Activated naive CD4-positive, alpha-beta T cell treated with anti-CD3 and anti-CD28 coated beads, Interleukin-2, amount 50 U/mL, for 24 hours (primary cell): Measurements from ENCODE around the gene KRTAP9-8.

Source experiments
- H3K27ac Mint-ChIP-seq: one replicate; pipeline ENCODE4 v1.8.0; 2021; ENCODE audit warnings: mild to moderate bottlenecking, mixed read lengths
- H3K27me3 Mint-ChIP-seq: one replicate; pipeline ENCODE4 v1.8.0; 2021; ENCODE audit warnings: mixed read lengths
- H3K36me3 Mint-ChIP-seq: one replicate; pipeline ENCODE4 v1.8.0; 2021; ENCODE audit warnings: mixed read lengths
- H3K4me1 Mint-ChIP-seq: one replicate; pipeline ENCODE4 v1.8.0; 2021; ENCODE audit warnings: mixed read lengths
- H3K4me3 Mint-ChIP-seq: one replicate; pipeline ENCODE4 v1.8.0; 2021; ENCODE audit warnings: mild to moderate bottlenecking, mixed read lengths
- H3K9me3 Mint-ChIP-seq: one replicate; pipeline ENCODE4 v1.8.0; 2021; ENCODE audit warnings: mixed read lengths

Gene KRTAP9-8

DNA sequence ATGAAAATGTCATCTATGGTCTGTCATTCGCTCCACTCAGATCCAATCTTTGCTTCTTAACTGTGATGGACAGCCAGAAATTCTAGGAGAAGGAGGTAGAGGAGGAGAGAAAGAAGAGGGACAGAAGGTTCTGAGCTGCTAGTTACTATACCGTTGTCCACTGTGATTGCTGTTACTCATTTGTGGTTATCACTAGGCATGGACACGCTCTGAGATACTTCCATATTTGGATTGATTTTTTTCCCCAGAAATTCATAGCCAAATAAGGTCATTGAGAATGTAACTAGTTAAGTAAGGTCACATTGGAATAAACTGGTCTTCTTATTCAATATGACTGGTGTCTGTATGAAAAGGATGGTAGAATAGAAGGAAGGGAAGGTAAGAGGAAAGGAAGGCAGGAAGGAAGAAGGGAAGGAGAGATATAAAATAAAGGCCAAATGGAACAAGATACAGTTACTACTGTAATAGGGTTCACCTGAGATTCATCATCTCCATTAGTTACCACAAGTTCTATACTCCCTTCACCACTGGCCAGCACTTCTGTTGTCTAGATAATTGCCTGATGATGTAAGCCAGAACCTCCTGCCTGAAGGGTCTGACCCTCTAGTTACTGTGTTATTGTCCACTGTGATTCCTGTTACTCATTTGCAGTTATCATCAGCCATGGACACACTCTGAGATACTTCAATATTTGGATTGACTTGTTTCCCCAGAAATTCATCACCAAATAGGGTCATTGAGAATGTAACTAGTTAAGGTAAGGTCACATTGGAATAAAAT is 40.6 kb downstream of the KRTAP9-8 start:
- Mint-ChIP-seq H3K36me3 (no peaks in the 10 kb centered on the region), H3K4me1 (peaks cover 3% of the 10 kb centered on the region), H3K27ac (no peak overlapping the region), H3K27me3 (no peaks in the 10 kb centered on the region), H3K9me3 (no peaks in the 10 kb centered on the region), H3K4me3 (no peak overlapping the region)

DNA sequence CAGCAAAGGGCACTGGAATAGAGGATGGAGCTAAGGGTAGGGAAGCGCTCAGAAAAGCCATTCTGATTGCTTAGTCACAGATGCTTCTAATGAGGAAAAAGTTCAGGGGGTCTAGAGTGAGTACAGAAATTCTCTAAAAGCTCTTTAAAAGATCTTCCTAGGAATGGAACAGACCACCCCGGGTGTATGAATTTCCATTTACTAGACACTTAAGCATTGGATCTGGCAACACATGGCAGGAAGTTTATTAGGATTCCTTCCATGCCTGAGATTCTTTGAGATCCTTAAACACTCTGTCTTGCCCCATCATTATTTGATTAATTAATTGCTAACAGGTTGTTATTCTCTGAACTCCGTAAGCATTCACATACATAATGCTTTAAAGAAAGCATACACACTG is 46.2 kb downstream of the KRTAP9-8 start:
- H3K4me1 Mint-ChIP-seq = peaks cover 24% of the 10 kb centered on the region
- no peak overlapping the region for H3K27ac Mint-ChIP-seq
- no peak overlapping the region for H3K4me3 Mint-ChIP-seq
- no peaks in the 10 kb centered on the region for H3K9me3 Mint-ChIP-seq
- no peaks in the 10 kb centered on the region for H3K27me3 Mint-ChIP-seq
- no peaks in the 10 kb centered on the region for H3K36me3 Mint-ChIP-seq

DNA sequence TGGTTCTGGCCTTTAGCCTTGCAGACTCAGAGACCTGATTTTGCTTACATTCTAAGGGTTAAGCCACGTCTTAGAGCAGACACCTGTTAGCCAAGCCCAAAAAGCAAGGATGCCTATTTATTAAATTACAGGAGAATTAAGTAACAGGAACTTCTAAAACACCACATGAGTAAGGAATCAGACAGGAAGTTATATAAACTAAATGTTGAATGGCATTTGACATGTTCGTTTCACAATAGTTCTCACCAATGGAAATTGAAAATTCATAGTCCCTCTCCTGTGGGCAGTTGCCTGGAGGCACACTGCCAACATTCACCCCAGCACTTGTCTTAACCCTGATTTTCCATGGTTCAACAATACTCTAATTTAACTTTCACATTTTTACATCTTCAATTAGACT is 46.7 kb downstream of the KRTAP9-8 start:
- H3K4me3 Mint-ChIP-seq = no peak overlapping the region
- peaks cover 24% of the 10 kb centered on the region for H3K4me1 Mint-ChIP-seq
- no peaks in the 10 kb centered on the region for H3K9me3 Mint-ChIP-seq
- H3K27me3 Mint-ChIP-seq = no peaks in the 10 kb centered on the region
- H3K27ac Mint-ChIP-seq = peak overlapping the region; percentile 15
- no peaks in the 10 kb centered on the region for H3K36me3 Mint-ChIP-seq

DNA sequence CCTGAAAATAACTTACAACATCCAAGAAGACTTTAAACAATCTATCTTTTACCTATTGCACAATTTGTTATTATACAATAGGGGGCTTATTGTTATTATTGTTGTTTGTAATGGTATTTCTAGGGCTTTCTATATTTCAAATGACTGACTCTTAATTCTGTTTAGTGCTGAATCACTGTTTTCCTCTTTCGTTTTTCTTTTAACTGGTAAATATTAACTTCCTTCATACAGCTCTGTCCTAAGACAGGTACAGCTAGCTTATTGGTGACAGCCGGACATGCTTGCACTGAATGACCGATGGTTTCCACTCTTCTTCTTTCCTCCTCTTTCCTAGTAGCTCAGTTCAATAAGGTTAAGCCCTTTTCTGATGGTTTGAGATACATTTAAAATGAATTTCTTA is 49.3 kb downstream of the KRTAP9-8 start:
- Mint-ChIP-seq H3K27ac (no peak overlapping the region), H3K4me1 (peaks cover 24% of the 10 kb centered on the region), H3K36me3 (no peaks in the 10 kb centered on the region), H3K27me3 (no peaks in the 10 kb centered on the region), H3K4me3 (no peak overlapping the region), H3K9me3 (no peaks in the 10 kb centered on the region)
